ENCODE measurements around the gene SLC1A2. TPM values are rescaled to one million over a fixed set of nuclear protein-coding genes. Genes with fewer than 3 reads are reported as not detected.

Gene SLC1A2
- total RNA-seq, 4 donors from 2014 or later = 0.65 to 1.3 (median 0.68) TPM; not detected in 1

GRCh38 chr11:35241083-35241482, 178.3 kb downstream of the SLC1A2 start:
- no peak for TF ChIP-seq CTCF (IDR thresholded peaks at IDR 0.05; ENCODE audit: low read depth)

GRCh38 chr11:35239471-35240075, 179.8 kb downstream of the SLC1A2 start:
- TF ChIP-seq CTCF (IDR thresholded peaks at IDR 0.05; ENCODE audit: low read depth) = no peak

GRCh38 chr11:35238882-35239281, 180.5 kb downstream of the SLC1A2 start:
- no peak for TF ChIP-seq CTCF (IDR thresholded peaks at IDR 0.05; ENCODE audit: low read depth)

GRCh38 chr11:35237860-35238715, 181.3 kb downstream of the SLC1A2 start:
- no peak for TF ChIP-seq CTCF (IDR thresholded peaks at IDR 0.05; ENCODE audit: low read depth)

- no peak for TF ChIP-seq CTCF (IDR thresholded peaks at IDR 0.05; ENCODE audit: low read depth)
Measured at GRCh38 chr11:35237351-35237750, 182.0 kb downstream of the SLC1A2 start.

GRCh38 chr11:35236667-35237003, 182.7 kb downstream of the SLC1A2 start:
- no peak for TF ChIP-seq CTCF (IDR thresholded peaks at IDR 0.05; ENCODE audit: low read depth)

- TF ChIP-seq CTCF (IDR thresholded peaks at IDR 0.05; ENCODE audit: low read depth) = no peak
Measured at GRCh38 chr11:35235936-35236666, 183.3 kb downstream of the SLC1A2 start.
